SH-SY5Y (cell line): ENCODE data around the gene ST3GAL4.

Experiments
- GATA2 ChIP-seq: IDR thresholded peaks from 2 replicates; pipeline ENCODE4 v1.6.1; 2011; ENCODE audit warnings: mild to moderate bottlenecking, low read depth, low read length
- GATA3 ChIP-seq: IDR thresholded peaks from 2 replicates; pipeline ENCODE4 v1.6.1; 2011; ENCODE audit warnings: low read depth, mild to moderate bottlenecking, low read length, moderate library complexity

GRCh38 chr11:126352163-126352562, 3.3 kb upstream of the ST3GAL4 start:
- TF ChIP-seq GATA3 = no peak
- no peak for TF ChIP-seq GATA2
